Measurements from ENCODE around the gene INTS15.
"Not testable (repeated sequence)": the region's sequence is repeated elsewhere in the genome, so short reads cannot be mapped to it uniquely, and the experiment has no call there.

Gene INTS15

DNA sequence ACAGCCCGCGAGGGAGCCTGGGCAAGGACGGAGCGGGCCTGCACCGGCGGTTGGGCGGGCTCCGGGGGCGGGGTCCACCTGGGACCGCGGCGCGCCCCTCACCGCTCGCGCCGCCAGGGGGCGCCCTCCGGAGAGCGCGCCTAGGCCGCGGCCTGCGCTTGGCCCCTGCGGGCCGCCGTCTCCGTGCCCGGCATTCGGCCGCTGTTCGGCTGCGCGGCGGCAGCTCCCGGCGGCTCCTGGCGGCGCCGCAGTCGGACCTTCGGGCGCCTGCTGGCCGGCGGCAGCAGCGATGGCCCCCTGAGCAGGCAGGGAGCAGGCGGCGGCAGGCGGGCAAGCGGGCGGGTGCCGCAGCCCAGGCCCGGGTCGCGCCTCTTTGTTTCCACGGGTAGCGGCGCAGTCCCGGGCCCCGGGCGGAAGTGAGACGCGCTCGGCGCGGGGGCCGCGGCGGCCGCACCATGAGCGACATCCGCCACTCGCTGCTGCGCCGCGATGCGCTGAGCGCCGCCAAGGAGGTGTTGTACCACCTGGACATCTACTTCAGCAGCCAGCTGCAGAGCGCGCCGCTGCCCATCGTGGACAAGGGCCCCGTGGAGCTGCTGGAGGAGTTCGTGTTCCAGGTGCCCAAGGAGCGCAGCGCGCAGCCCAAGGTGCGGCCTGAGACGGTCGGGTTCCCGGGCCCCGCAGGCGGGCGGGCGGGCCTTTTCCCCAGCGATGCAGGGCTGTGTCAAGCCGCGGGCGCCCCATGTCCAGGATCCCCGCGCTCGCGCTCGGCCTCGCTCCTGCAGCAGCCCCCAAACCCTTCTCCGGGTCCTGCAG lies at the start of gene INTS15:
INTS15 (plus strand) TSS at position 193 of the 816 bp plus-strand sequence; CDS start at position 456, 263 bp downstream.
- peak; percentile 94 for DNase-seq

GRCh38 chr7:6542368-6542767 lies 47.5 kb upstream of the INTS15 start:
- DNase-seq: no peak

DNA sequence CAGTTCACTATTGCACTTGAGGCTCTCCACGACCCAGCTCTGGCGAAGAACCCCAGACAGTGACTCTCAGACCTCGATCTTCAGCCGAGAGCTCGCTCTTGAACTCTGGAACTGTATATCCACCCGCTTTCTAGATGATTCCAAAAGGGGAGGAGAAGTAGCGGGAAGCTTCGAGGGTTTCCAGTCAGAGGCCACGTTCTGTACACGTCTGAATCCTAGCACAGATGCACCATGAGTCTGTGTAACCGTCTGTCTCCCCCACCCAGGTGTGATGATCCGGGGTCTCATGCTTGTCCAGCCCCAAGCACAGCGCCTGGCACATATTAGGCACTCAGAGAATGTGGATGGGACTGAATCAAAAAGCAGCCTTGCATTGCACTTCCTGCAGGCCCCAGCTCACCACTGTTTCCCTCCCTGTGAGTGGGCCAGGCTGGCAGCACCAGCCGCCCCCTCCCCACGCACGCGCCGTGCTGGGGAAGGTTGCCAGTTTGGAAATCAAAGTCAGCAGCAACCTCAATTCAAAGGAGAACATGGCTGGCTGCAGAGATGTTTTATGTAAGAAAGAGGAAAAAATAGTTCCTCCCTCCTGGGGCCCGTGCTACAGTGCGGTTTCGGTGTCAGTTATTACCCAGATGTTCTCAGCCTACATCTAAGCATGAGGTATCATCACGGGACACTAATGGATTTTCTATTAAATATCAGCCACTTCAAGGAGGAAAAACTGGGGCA lies 44.3 kb upstream of the INTS15 start:
- DNase-seq: no peak

- DNase-seq: no peak
Measured at GRCh38 chr7:6546498-6547251, 43.1 kb upstream of the INTS15 start.

DNA sequence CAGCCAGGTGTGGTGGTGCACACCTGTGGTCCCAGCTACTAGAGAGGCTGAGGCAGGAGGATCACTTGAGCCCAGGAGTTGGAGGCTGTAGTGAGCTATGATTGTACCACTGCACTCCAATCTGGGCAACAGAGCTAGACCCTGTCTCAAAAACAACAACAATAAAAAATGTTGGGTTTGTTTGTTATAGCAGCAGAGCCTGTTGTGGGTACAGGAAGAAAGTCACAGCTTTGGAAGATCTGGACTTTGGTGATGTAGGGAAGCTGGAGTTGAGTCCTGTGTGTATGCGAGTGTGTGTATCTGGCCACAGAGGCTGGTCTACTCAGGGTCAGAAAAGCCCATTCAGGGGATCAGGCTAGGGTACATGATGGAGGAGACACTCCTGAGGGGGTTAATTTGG lies 42.4 kb upstream of the INTS15 start:
- no peak for DNase-seq

DNA sequence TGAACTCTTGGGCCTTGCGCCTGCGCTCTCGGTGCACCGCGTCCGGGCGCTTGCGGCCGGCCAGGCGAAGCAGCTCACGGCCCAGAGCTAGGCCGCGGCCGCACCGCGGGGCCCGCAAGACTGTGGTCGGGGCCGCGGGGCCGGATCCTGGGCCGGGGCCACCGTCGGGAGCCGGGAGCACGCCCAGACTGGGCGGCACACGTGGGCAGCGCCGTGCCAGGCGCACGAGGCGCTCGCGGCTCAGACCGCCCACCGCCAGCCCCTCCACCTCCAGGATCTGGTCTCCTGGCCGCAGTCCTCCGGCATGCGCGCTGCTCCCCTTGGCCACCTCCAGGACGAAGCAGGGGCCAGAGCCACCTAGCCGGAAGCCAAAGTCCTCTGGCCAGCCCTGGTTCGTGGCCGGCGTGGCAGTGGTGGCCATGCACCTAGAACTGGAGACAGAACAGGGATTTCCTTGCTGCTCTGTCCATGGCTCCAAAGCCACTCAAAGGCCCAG lies 38.8 kb upstream of the INTS15 start, which contains the start of gene GRID2IP:
GRID2IP (minus strand) TSS at position 446 of the 496 bp plus-strand sequence; CDS start at position 421, 25 bp downstream.
- DNase-seq: no peak

GRCh38 chr7:6553448-6554044 lies 36.3 kb upstream of the INTS15 start:
- no peak for DNase-seq

DNA sequence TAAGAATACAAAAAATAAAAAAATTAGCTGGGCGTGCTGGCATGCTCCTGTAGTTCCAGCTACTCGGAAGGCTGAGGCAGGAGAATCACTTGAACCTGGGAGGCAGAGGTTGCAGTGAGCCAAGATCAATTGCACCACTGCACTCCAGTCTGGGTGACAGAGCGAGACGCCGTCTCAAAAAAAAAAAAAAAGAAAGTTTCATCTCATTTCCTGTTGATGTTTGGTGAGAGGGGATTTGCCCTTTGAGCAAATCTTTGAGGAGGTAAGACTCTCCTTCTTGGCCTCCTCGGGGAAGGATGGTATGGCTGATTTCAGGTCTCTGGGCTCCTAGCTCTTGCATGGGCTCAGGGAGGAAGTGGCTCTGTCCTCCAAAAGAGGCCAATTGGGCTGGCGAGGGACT lies 35.0 kb upstream of the INTS15 start:
- no peak for DNase-seq

GRCh38 chr7:6556196-6556595 lies 33.6 kb upstream of the INTS15 start:
- no peak for DNase-seq

DNA sequence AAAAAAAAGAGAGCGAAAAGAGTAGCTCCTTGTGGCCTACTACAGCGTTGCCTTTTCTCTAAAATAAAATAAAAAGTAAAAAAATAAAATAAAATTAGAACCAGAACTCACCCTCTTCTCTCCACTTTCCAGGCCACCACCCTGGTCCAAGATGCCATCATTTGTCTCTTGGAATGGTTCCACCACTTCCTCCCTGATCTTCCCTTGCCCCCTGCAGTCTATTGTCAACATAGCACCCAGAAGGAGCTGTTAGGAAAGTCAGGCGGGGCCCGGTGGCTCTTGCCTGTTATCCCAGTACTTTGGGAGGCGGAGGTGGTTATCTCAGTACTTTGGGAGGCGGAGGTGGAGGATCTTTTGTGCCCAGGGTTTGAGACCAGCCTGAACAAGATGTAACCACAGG lies 31.0 kb upstream of the INTS15 start:
- DNase-seq: no peak

GRCh38 chr7:6559896-6560295 lies 29.9 kb upstream of the INTS15 start:
- no peak for DNase-seq

GRCh38 chr7:6562106-6562505 lies 27.7 kb upstream of the INTS15 start:
- no peak for DNase-seq

DNA sequence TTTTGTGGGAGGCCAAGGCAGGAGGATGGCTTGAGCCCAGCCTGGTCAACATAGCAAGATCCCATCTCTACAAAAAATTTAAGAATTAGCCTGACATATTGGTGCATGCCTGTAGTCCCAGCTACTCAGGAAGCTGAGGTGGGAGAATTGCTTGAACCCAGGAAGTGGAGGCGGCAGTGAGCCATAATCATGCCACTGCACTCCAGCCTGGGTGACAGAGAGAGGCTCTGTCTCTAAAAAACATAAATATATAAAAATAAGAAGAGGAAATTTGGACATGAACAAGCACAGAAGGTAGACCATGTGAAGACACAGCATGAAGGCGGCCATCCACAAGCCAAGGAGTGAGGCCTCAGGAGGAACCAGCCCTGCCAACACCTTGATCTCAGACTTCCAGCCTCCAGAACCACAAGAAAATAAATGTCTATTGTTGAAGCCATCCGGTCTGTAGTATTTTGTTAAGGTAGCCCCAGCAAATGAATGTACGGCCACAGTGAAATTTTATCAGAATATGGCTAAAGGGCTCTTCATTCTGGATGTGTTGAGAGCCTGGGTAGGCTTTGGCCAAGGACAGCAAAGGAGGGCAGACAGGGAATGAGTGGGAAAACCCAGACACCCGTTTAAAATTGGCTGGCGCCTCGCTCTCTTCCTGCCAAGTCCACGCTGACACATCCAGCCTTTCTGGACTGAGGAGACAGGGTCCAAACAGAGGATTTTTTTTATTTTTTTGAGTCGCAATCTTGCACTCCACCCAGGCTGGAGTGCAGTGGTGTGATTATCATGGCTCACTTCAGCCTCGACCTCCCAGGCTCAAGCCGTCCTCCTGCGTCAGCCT lies 25.7 kb upstream of the INTS15 start:
- DNase-seq: no peak

DNA sequence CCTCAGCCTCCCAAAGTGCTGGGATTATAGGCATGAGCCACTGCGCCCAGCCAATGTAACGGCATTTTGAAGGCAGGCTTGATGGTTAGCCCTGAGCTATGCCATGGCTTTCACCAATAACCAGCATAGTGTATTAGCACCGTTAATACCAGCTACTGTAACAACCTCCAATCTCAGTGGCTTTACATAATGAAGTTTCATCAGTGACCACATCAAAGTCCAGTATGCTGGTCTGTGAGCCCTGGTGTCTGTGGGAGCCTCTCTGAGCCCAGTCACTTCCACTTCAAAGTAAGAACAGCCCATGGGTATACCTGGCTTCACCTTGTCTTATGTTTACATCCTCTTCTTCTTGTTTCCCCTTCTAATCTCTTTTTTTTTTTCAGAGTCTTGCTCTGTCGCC lies 24.2 kb upstream of the INTS15 start:
- DNase-seq: no peak

GRCh38 chr7:6567886-6568285 lies 21.9 kb upstream of the INTS15 start:
- DNase-seq: no peak

DNA sequence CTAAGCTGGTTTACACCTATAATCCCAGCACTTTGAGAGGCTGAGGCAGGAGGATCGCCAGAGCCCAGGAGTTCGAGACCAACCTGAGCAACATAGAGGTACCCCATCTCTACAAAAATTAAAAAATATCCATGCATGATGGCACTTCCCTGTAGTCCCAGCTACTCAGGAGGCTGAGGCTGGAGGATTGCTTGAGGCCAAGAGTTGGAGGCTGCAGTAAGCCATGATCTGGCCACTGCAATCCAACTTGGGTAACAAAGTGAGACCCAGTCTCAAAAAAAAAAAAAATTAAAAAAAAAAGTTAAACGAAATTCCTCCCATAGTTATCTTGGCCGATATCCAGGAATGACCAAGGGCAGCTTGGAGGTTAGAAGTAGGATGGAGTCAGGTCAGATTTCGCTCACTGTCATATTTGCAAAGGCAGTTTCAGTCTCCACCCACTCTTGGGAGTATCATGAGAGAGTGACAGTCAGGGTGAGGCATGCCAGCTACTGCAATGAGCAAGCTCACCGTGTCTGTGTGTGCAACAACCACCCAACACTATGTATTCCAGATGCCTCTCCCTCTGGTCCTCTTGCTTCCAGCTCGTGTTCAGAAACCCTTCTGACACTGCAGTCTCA lies 18.6 kb upstream of the INTS15 start:
- DNase-seq: no peak

DNA sequence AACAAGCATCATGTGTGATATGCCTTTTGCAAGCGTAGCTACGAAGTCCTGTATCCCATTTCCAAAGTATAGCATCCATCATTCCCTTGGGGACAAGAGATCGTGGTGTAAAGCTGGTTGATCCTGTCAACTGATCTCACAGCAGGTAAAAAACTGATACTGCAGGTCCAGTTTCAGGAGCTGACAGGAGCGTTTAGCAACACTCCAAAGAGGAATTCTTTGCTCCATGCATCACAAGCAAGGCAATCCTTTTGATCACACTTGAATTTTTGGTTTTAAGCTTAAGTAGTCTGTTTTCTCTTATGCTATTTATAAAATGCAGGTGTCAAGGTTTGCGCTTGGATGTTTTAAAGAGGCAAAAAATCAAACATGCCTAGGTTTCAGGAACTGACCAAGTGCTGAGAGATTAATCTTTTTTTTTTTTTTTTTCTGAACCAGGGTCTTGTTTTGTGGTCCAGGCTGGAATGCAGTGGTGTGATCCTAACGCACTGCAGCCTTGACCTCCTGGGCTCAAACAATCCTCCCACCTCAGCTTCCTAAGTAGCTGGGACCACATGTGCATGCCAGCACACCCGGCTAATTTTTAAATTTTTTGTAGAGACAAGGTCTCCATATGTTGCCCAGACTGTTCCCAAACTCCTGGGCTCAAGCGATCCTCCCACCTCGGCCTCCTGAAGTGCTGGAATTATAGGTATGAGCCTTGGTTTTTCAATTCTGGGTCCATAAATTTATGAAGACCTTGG lies 14.4 kb upstream of the INTS15 start:
- DNase-seq: no peak

DNA sequence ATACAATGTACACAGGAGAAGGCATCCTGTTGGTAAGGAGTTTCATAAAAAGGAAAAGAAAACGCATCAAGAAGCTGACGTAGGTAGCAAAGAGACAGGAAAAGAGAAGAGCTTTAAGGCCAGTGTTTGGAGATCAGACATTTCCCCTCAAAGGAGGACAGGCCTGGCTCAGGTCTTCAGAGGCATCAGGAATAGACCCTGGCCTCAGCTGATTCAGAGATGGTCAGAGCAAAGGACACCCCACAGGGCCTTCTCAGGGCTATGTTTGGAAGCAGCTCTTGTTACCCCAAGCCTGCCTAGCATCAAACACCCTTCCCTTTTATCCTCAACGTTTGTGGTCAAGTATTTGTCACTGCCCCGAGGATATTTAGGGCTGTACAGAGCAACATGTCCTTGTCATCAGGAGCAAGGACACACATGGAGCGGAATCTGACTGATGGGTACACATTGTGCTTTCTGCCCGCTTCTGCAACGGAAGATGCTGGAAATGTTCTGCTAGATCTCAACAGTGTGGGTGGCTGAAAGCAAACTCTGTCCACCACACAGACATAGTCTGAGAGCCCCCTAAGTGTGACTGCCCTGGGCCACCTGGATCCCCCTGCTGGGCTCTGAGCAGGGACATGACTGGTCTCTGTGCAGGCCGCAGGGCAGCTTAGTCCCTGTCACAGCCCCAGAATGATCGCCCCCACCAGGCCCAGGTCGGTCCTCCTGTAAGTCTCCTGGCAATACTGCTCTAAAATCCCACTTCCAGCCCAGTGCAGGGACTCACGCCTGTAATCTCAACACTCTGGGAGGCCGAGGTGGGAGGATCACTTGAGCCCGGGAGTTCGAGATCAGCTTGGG lies 13.6 kb upstream of the INTS15 start:
- peak; percentile 59 for DNase-seq

DNA sequence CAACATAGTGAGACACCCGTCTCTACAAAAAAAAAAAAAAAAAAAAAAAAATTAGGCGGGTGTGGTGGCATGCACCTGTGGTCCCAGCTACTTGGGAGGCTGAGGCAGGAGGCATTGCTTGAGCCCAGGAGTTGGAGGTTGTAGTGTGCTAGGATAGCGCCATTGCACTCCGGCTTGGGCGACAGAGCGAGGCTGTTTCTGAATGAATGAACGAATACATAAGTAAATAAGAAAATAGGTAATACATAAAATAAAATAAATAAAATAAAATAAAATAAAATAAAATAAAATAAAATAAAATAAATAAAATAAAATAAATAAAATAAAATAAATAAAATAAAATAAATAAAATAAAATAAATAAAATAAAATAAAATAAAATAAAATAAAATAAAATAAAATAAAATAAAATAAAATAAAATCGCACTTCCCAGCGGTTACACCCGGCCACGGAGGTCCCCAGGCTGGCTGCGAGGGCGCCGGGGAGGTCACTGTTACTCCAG lies 12.9 kb upstream of the INTS15 start:
- not testable (repeated sequence) for DNase-seq
